ENCODE measurements around the gene LMCD1.

- TF ChIP-seq CTCF (conservative IDR thresholded peaks at IDR 0.05; ENCODE audit: low read length) = no peak
- no peak for TF ChIP-seq EZH2phosphoT487 (IDR thresholded peaks at IDR 0.05; ENCODE audit: borderline replicate concordance, low read depth, low read length)
These were observed 54.3 kb downstream of the LMCD1 start for GRCh38 chr3:8555725-8556472.
